GM23338 (cell line): ENCODE results near the gene FBXO46.
A peak's percentile ranks its signal among the peaks of the same experiment; 100 is the strongest.

Experiments used
- CREB1 ChIP-seq: fragments of 250-450 bp; sonication (Bioruptor Pico); IDR thresholded peaks from 2 replicates; pipeline ENCODE4 v1.5.0; 2020; ENCODE audit warnings: low read depth, mild to moderate bottlenecking, moderate library complexity
- EZH2 ChIP-seq: fragments of 200-600 bp; sonication (generic); IDR thresholded peaks from one replicate; pipeline ENCODE4 v1.8.0; 2017; ENCODE audit warnings: antibody characterized with exemption, mild to moderate bottlenecking, low read depth; ENCODE audit not compliant: unreplicated experiment
- EZH2phosphoT487 ChIP-seq: fragments of 200-600 bp; sonication (generic); IDR thresholded peaks from one replicate; pipeline ENCODE4 v1.8.1; 2018; ENCODE audit warnings: antibody characterized with exemption; ENCODE audit not compliant: unreplicated experiment
- JUNB ChIP-seq: IDR thresholded peaks from one replicate; pipeline ENCODE4 v1.6.1; 2016; ENCODE audit warnings: antibody characterized with exemption; ENCODE audit not compliant: unreplicated experiment
- POLR2AphosphoS5 ChIP-seq: IDR thresholded peaks from 2 replicates; pipeline ENCODE4 v1.6.1; 2016; ENCODE audit warnings: antibody characterized with exemption, low read depth
- STAT1 ChIP-seq: IDR thresholded peaks from one replicate; pipeline ENCODE4 v1.6.1; 2016; ENCODE audit warnings: antibody characterized with exemption; ENCODE audit not compliant: unreplicated experiment
- TF ChIP-seq, protein P1 (sequence below), 2 experiments: fragments of 200-600 bp in 1 of 2; sonication (generic) in 1 of 2; conservative IDR thresholded peaks; 2 replicates each; pipeline versions ENCODE4 v1.5.1 to v1.6.1; 2016 to 2017; ENCODE audit warnings: antibody characterized with exemption in 2 of 2, low read depth in 2 of 2, mild to moderate bottlenecking in 2 of 2, moderate library complexity in 1 of 2

DNA sequence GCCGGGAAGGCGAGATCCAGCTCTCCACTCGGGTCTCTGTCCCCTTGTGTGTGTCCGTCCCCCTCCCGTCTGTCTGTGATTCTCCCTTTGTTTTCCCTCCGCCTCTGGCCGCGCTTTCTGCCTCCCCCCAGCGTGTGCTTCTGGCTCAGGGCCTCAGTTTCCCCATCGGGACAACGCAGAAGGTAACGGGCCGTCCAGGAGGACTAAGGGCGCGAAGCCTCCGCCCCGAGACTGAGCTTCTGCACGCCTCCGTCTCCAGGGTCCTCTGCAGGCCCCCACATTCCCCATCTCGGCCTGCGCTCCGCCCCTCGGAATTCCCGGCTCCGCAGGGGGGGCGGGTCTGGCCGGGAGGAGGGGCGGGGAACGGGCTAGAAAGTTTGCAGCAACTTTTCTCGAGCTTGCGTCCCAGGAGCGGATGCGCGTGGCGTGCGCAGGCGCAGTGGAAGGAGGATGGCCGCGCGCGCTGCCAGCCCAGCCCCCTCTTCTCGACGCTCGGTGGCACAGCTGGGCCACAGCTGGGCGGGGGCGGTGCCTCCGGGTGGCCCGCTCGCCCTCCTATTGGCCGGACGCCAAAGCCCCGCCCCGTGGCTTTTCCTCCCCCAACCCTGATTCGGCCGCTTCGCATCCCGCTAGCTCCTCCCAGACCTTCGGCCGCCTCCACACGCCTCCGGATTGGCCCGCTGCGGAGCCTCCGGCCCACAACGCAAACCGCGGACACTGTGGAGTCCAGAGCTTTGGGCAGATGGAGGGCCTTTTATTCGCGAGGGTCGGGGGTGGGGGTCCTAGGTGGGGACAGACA is 38.5 kb upstream of the FBXO46 start, which contains the start of gene SIX5:
- TF ChIP-seq EZH2 = no peak
- TF ChIP-seq, protein P1, sequence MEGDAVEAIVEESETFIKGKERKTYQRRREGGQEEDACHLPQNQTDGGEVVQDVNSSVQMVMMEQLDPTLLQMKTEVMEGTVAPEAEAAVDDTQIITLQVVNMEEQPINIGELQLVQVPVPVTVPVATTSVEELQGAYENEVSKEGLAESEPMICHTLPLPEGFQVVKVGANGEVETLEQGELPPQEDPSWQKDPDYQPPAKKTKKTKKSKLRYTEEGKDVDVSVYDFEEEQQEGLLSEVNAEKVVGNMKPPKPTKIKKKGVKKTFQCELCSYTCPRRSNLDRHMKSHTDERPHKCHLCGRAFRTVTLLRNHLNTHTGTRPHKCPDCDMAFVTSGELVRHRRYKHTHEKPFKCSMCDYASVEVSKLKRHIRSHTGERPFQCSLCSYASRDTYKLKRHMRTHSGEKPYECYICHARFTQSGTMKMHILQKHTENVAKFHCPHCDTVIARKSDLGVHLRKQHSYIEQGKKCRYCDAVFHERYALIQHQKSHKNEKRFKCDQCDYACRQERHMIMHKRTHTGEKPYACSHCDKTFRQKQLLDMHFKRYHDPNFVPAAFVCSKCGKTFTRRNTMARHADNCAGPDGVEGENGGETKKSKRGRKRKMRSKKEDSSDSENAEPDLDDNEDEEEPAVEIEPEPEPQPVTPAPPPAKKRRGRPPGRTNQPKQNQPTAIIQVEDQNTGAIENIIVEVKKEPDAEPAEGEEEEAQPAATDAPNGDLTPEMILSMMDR (conservative IDR thresholded peaks at IDR 0.05; ENCODE audit: low read depth in 2 of 2) = no peak
- TF ChIP-seq EZH2phosphoT487 = no peak
- TF ChIP-seq STAT1 = no peak
- TF ChIP-seq POLR2AphosphoS5 = peak; percentile 87
- TF ChIP-seq CREB1 (CRISPR knock-in tag) = peak; percentile 72
- TF ChIP-seq JUNB = no peak
